Hepatocyte (in vitro differentiated cells): Measurements from ENCODE around the gene TMEM31.

Experiments
- CTCF ChIP-seq: fragments of 200-600 bp; sonication (generic); IDR thresholded peaks from 2 replicates; pipeline ENCODE4 v1.5.1; 2016; ENCODE audit warnings: antibody characterized with exemption, mild to moderate bottlenecking; ENCODE audit not compliant: poor library complexity
- EZH2phosphoT487 ChIP-seq: fragments of 200-600 bp; sonication (generic); IDR thresholded peaks from one replicate; pipeline ENCODE4 v1.6.1; 2018; ENCODE audit warnings: antibody characterized with exemption, mild to moderate bottlenecking, low read depth, moderate library complexity; ENCODE audit not compliant: unreplicated experiment, severe bottlenecking

- TF ChIP-seq CTCF: no peak
- TF ChIP-seq EZH2phosphoT487: no peak
Measured at GRCh38 chrX:103739421-103739820, 28.7 kb downstream of the TMEM31 start.
